Activated CD8-positive, alpha-beta memory T cell treated with anti-CD3 and anti-CD28 coated beads for 48 hours (primary cell): ENCODE measurements around the gene PDE6B.

ENCODE experiments used
- DNase-seq, 3 experiments: peaks; one replicate each; pipeline ENCODE4 v3.0.0-alpha.2; 2020; ENCODE audit warnings: low read depth in 2 of 3, low spot score in 2 of 3

The PDE6B gene

GRCh38 chr4:600850-601515 is 24.4 kb upstream of the PDE6B start:
- peak in 1 of 3 experiments; percentile 25 for DNase-seq

DNA sequence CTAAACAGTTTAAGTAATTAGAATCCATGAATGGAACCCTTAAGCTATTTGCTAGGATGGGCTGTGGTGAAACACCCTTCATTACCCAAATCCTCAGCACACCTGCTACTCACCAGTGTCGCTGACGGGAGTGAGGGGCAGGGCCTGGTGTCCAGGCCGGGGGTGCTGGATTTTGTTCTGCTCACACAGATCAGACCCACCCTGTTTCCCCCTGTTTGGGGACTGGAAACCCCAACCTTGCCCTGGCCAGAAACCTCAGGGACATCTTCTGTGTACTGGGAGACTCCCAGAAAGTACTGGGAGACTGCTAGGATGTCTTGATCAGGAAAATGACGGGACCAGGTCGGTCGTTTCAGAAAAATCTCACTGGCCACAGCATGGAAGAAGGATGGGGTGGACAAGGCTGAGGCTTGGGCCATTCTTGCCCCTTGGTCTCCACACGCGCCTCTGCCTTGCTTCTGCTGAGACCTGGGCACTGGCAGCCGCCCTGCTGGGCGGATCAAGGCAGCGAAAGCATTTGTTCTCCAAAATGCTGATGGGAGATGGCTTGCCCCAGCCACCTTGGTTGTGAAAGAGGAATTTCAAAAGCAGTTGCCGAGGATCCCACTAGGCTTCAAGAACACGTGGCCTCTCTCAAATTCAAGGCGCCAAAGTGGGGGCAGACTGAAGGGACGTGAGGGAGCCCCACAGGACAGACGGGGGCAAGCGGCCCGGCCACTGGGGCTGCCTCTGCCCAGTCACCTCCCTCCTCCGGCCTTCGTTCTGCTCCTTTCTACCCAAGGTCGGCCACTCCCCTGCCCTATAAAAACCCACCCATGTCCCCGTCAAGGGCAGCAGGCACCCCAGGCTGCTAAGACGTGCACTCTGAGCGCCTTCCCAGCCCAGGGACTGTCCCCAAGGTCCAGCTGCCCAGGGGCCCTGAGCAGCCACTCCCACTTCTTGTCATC is 23.5 kb upstream of the PDE6B start:
- DNase-seq, result no peak

DNA sequence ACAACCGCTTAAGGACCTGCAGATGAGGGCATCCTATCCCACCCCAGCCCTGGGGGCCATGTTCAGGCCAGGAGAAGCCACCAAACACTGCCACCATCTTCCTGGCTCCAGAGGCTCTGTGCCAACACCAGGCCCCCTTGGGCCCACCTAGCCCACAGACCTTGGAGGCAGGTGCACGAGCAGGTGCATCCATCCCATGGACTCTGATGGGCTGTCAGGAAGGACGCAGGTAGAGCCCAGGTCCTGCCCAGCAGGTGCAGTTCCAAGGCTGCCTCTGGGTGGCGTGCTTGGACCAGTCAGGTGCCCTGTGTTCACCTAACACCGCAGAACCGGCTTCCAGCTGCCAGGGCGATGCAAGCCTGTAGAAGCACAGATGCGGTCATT is 22.8 kb upstream of the PDE6B start:
- peak; percentile 38 to 72 (median 63) for DNase-seq

DNA sequence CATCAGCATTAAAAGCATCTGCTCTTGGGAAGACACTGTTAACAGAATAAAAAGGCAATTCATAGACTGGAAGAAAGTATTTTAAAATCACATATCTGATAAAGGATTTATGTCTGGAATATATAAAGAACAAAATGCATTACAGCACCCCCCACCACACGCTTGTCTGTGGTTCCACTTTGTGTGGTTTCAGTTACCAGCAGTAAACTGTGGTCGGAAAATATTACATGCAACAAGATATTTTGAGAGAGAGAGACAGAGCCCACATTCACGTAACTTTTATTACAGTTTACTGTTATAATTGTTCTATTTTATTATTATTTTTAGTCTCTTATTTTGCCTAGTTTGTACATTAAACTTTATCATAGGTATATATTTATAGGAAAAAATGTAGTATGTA is 21.2 kb upstream of the PDE6B start:
- DNase-seq, result no peak

GRCh38 chr4:605702-606425 is 19.5 kb upstream of the PDE6B start:
- no peak for DNase-seq

DNA sequence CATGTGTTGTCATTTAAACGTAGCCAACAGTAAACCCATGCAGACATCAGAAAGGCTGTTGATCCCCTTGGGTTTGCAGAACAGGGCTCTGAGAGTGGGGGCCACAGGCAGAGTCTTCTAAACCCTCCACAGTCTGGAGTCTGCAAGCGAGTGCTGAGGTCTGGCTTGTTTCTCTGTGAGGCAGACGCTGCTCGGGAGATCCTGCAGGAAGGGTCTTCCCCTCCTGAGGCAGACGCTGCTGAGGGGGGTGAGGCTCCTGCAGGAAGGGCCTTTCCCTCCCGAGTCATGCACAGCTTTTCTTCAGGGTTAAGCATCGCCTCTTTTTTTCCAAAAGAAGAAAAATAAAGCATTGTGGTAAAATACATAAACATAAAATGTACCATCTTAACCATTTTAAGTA is 17.1 kb upstream of the PDE6B start:
- no peak for DNase-seq

DNA sequence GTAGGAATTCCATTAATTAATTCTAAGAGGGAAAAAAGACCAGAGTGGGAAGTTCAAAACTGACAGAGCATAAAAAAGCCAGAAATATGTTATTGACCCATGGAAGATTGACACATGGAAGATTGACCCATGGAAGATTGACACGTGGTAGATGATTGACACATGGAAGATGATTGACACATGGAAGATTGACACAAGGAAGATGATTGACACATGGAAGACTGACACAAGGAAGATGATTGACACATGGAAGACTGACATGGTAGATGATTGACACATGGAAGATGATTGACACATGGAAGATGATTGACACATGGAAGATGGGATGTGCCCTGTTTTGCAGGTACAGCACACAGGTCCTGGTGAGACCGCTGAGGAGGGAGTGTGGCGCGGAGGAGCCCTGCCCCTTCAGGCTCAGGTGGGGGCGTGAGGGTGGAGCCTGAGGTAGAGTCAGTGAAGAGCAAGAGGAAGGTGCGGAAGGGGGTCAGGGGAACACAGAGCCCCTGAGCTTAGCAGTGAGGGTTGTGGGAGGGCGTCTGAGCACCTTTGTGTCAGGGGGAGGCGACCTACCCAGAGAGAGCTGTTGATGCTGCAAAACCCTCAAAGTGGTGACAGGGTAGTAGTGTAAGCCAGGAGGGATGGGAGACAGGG is 15.8 kb upstream of the PDE6B start:
- no peak for DNase-seq

DNA sequence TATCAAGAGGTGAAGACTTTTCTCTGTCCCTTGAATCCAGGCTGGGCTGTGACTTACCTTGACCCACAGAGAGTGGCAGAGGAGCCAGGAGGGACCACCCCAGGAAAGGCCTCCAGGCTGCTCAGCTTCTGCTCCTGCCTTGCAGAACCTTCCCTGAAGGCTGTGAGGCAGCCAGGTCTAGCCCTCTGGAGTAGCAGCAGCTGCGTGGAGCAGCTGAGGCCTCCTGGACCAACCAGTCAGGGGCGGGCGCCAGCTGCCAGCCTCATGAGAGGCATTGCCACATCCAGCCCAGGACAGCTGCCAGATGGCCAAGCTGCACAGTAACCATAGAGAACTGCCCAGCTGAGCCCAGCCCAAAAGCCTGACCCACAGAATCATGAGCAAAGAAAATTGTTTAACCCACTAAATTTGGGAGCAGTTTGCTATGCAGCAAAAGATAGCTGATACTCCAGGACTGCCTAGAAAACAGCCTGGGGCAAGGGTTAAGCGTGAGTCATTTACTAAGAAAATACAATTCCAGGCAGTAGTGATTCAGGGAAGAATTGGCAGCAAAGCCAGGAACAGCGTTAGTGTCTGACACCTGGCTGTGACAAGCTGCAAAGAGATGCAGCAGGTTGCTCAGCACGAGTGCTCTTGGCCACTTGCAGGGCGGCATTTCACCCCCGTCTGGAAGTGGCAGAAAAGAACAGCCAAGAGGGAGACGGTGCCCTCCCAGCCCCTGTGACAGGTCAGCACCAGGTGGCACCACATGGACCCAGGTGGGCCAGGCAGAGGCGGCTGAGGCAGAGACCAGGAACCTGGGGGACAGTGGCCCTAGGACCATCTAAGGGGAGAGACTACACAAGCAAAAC is 14.7 kb upstream of the PDE6B start:
- DNase-seq, result no peak

- no peak for DNase-seq
Observed at GRCh38 chr4:612052-612748, 13.2 kb upstream of the PDE6B start.

DNA sequence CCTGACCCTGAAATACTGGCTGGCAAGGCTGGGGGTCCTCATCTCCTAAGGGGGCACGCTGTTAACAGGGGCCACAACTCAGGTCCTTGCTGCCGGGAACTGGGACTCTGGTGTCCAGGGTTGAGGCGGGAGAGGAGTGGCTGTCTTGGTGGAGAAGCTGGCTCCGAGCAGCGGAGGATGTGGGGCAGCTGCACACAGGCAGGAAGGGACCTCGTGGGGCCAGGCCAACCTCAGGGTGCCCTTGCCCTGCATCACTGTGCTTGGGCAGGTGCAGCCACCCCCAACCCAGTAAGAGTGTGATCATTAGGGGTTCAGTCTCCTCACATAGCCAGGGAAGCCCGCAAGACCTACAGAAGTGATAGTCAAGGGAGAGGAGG is 12.6 kb upstream of the PDE6B start:
- DNase-seq, result no peak

DNA sequence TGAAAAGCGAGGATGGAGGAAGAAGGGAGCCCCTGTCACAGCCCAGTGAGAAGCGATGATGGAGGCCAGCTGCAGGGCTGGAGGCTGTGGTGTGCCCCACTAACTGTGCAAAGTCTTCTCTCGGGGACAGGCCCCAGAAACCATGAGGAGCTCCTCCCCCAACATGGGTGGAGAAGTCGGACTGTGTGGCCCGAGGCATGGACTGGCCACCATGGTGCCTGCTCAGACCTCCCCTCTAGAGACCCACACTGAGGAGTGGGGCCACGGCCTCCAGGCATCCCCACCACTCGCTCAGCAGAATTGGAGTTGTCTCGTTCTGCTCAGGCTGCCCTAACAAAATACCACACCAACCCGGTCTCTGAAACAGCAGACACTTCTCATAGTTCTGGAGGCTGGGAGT is 12.2 kb upstream of the PDE6B start:
- DNase-seq, result no peak

- DNase-seq, result no peak
Observed at GRCh38 chr4:616091-616490, 9.3 kb upstream of the PDE6B start.

GRCh38 chr4:616911-617643 is 8.3 kb upstream of the PDE6B start:
- DNase-seq, result no peak

GRCh38 chr4:617644-618641 is 7.4 kb upstream of the PDE6B start:
- DNase-seq, result no peak

DNA sequence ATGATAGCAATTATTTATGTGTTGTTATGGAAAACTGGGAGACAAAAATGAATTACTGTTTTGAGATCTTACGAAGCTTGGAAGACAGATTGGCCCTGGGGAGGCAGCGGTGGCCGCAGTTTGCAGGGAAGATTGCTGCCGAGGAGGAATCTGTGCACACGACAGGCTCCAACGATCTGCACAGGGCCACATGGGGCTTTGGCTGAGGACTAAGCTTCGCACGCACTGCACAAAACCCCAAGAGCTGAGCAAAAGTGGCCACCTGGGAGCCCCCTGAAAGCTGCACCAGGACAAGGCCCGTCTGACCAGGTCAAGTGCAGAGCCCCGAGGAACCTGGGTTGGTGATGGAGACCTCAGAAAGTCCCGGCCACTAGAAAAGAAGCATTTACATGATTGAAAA is 5.2 kb upstream of the PDE6B start:
- DNase-seq, result no peak

GRCh38 chr4:620851-621261 is 4.5 kb upstream of the PDE6B start:
- no peak for DNase-seq

DNA sequence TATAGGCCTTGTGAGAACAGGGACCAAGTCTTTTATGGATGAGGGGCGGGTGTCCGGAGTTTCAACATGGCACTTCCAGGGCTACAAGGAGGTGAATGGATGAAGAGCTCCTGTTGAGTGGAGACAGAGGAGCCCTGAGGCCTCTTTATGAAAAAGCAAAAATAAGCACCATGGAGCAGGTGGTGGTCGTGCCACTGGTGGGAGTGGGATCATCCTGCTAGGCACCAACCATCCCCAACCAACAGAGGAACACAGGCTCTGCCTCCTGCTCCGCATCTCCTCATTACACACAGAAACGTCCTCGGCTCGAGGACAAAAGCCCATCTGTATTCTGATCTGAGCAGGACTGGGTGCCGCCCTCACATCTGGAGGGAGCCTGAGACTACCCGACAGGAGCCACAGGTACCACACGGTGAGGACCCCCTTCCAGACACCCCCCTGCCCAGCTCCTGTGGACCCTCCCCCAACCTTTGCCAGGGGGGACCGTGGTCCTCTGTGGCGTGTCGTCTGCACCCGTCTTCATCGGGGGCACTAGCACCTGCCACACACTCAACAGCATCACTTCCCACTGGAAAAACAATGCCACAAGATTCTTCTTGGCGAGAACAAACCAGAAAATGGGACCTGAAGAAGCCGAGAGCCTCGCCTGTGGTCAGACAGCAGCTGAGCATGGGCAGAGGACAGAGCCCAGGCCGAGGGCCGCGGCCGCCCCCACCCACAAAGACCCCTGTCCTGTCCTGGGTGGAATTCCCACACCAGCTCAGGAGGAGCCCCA is 3.9 kb upstream of the PDE6B start:
- no peak for DNase-seq
